GM19240 (cell line): ENCODE results near the gene ANO8.
A peak's percentile ranks its signal among the peaks of the same experiment; 100 is the strongest.
"Not testable (repeated sequence)": the region's sequence is repeated elsewhere in the genome, so short reads cannot be mapped to it uniquely, and the experiment has no call there.

Experiments used
- DNase-seq: peaks from one replicate; pipeline ENCODE4 v3.0.0; 2011; ENCODE audit warnings: low spot score; ENCODE audit not compliant: insufficient read length

Gene ANO8

GRCh38 chr19:17334414-17335409 lies at the start of gene ANO8:
Gene ANO8 (minus strand): TSS chr19:17334855. CDS start chr19:17334670, 185 bp downstream.
- DNase-seq: peak; percentile 91

- no peak for DNase-seq
Measured at GRCh38 chr19:17380426-17381138, 45.9 kb upstream of the ANO8 start.

- no peak for DNase-seq
Measured at GRCh38 chr19:17379221-17379631, 44.6 kb upstream of the ANO8 start.

- DNase-seq: no peak
Measured at GRCh38 chr19:17378271-17378670, 43.6 kb upstream of the ANO8 start.

- DNase-seq: no peak
Measured at GRCh38 chr19:17376935-17377600, 42.4 kb upstream of the ANO8 start, which contains the start of gene PLVAP. Gene PLVAP (minus strand): TSS chr19:17377342. CDS start chr19:17377288, 54 bp downstream.

GRCh38 chr19:17370026-17370587 lies 35.5 kb upstream of the ANO8 start:
- no peak for DNase-seq

GRCh38 chr19:17365361-17365760 lies 30.7 kb upstream of the ANO8 start:
- DNase-seq: no peak

- DNase-seq: not testable (repeated sequence)
Measured at GRCh38 chr19:17363852-17364605, 29.4 kb upstream of the ANO8 start.

GRCh38 chr19:17359905-17360800 lies 25.5 kb upstream of the ANO8 start:
- no peak for DNase-seq

GRCh38 chr19:17358395-17358794 lies 23.7 kb upstream of the ANO8 start:
- DNase-seq: no peak

- DNase-seq: no peak
Measured at GRCh38 chr19:17357724-17358123, 23.1 kb upstream of the ANO8 start.

- DNase-seq: no peak
Measured at GRCh38 chr19:17357078-17357666, 22.5 kb upstream of the ANO8 start.

GRCh38 chr19:17353386-17353785 lies 18.7 kb upstream of the ANO8 start:
- DNase-seq: no peak

- DNase-seq: no peak
Measured at GRCh38 chr19:17352608-17353280, 18.1 kb upstream of the ANO8 start.

- no peak for DNase-seq
Measured at GRCh38 chr19:17351815-17352435, 17.3 kb upstream of the ANO8 start.

- DNase-seq: no peak
Measured at GRCh38 chr19:17348700-17349099, 14.0 kb upstream of the ANO8 start.

- no peak for DNase-seq
Measured at GRCh38 chr19:17347877-17348276, 13.2 kb upstream of the ANO8 start.

- no peak for DNase-seq
Measured at GRCh38 chr19:17347361-17347760, 12.7 kb upstream of the ANO8 start.
